GM08714 (cell line): ENCODE results near the gene RUNX3.

Source experiments
- H3K4me3 ChIP-seq: fragments of 200-500 bp; sonication (Bioruptor generic); 2 replicates; pipeline ENCODE4 v1.5.1; 2014; ENCODE audit warnings: mild to moderate bottlenecking, low read length, inconsistent platforms
- ZNF274 ChIP-seq: IDR thresholded peaks from 2 replicates; pipeline ENCODE4 v1.6.1; 2012; ENCODE audit warnings: mild to moderate bottlenecking, low read depth, low read length

Gene RUNX3

DNA sequence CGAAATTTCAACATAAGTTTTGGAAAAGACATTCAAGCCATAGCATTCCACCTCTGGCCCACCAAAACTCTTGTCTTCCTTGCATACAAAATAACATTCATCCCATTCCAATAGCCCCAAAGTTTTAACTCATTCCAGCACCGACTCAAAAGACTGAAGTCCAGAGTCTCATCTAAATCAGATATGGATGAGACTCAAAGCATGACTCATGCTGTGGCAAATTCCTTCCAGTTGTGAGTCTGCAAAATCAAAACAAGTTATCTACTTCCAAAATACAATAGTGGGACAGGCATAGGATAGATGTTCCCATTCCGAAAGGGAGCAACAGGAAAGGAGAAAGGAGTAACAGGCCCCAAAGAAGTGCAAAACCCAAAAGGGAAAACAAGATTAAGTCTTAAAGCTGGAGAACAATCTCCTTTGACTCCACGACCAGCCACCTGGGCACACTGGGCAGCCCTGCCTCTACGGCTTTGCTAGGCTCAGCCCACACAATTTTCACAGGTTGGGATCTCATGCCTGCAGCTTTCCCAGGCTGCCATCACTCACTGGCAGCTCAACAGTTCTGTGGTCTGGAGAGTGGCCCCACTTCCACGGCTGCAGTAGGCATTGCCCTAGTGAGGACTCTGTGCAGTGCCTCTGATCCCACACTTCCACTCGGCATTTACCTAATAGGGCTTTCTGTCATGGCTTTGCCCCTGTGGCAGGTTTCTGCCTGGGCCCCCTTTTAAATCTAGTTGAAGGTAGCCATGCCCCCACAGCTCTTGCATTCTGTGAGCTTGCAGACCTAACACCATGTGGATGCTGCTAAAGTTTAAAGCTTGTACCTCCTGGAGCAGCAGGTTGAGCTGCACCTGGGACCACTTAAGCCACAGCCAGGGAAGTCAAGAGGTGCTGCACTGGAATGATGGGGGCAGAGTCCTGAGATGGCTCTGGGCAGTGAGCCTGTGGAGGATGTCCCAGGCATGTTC, 51.0 kb downstream of the RUNX3 start:
- no peak for TF ChIP-seq ZNF274
- H3K4me3 ChIP-seq: no peak overlapping the region

DNA sequence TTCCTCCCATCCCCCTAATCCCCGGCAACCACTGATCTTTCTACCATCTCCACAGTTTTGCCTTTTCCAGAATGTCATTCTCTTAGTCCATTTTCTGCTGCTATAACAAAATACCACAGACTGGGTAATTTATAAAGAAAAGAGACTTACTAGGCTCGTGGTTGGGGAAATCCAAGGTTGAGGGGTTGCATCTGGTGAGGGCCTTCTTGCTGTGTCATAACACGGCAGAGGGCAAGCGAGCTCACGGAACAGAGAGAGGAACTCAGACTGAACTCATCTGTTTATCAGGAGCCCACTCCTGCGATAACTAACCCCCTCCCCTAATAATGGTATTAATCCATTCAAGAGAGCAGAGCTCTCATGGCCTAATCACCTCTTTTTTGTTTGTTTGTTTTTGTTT, 52.0 kb downstream of the RUNX3 start:
- no peak for TF ChIP-seq ZNF274
- no peak overlapping the region for H3K4me3 ChIP-seq

DNA sequence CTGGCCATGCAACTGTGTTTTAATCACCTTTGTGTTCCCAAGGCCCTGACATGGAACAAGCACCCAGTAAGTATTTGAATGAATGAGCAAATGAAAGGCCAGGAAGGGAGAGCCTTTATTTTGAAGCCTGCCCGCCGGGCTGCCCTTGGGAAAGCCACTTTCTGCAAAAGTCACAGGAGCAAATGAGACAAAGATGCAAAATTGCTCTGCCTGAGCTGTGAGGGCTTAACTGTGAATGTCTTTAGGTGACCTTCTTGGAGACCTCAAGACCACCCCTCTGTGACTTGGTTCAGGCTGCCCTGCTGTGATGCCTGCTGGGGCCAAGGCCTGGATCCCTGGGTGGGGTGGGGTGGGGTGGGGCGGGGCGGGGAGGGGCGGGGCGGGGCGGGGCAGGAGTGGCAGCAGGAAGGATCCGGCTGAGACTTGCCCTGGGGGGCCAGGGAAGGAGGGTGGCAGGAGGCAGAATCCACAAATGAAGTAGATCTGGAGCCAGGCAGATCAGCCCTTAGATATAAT, 54.0 kb downstream of the RUNX3 start:
- TF ChIP-seq ZNF274: no peak
- no peak overlapping the region for H3K4me3 ChIP-seq

DNA sequence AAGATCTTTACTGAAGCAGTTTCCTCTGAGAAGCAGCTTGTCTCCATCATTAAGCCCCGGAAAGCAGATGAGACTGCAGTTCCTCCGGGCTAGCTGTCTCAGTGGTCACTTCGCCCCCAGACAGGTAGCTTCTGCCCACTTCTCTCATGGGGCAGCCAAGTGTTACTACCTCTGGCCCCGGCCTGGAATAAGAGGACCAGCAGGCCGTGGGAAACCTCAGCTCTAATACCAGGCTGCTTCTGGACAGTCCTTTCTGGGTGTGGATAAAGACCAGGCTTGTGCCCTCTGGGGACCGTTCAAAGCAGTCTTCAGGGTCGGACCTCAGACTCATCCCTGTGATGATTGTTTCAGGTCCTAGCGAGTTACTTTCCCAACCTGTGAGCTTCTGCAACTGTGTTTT, 54.8 kb downstream of the RUNX3 start:
- H3K4me3 ChIP-seq: no peak overlapping the region
- TF ChIP-seq ZNF274: no peak

DNA sequence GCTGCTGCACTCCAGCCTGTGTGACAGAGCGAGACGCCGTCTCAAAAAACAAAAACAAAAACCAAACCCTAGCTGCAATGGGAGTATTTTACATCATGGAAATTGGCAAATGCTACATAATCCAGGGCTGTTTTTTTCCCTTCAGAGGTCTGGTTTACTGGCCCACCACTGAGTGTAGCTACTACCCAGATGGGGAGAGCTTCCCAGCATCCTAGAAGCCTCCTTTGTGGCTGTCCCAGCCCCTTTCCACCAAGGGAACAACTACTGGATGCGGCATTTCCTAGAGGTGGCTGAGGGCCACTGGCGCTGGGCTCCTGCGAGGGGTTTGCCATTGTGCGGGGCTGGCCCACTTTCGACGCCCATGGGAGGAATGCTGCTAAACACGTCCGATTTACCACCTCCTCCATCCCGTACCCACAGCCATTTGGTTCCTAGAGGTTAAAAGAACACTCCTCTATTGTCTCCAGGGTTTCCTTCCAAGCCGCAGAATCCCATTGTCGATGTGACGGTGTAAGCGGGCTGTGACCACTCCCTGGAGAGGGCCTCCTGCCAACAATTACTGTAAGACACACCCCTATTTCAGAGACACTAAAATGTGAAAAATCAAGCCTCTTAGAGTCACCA, 55.4 kb downstream of the RUNX3 start:
- TF ChIP-seq ZNF274: no peak
- no peak overlapping the region for H3K4me3 ChIP-seq

DNA sequence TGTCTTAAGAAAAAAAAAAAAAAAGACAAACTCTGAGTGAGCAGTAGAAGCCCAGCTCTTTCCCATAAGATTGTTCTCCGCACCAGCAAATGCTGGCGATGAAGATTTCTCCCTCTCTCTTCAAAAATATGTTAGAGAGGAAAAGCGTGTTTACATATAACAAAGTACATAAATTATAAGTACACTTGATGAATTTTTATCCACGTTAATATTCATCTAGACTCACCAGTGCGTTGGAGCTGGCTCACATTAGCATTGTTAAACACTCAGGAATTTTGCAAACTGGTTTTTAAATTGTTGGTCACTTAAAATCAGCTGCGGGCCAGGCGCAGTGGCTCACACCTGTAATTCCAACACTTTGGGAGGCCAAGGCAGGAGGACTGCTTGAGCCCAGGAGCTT, 56.0 kb downstream of the RUNX3 start:
- TF ChIP-seq ZNF274: no peak
- no peak overlapping the region for H3K4me3 ChIP-seq

DNA sequence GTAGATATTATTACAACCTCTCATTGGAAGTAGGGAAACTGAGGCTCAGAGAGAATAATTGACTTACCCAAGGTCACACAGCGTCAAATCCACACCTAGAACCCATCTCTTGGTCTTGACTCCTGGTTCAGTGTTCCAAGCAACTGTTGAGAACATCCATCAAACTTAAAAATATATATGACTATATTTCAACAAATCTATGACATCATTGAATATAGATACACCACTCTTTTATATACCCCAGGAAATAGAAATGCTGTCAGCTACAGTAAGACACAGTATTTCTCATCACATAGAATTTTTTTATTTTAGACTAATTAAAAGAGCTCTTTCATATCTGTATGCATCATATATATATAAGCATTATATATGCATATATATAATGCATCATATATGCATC, 56.9 kb downstream of the RUNX3 start:
- no peak for TF ChIP-seq ZNF274
- H3K4me3 ChIP-seq: no peak overlapping the region

DNA sequence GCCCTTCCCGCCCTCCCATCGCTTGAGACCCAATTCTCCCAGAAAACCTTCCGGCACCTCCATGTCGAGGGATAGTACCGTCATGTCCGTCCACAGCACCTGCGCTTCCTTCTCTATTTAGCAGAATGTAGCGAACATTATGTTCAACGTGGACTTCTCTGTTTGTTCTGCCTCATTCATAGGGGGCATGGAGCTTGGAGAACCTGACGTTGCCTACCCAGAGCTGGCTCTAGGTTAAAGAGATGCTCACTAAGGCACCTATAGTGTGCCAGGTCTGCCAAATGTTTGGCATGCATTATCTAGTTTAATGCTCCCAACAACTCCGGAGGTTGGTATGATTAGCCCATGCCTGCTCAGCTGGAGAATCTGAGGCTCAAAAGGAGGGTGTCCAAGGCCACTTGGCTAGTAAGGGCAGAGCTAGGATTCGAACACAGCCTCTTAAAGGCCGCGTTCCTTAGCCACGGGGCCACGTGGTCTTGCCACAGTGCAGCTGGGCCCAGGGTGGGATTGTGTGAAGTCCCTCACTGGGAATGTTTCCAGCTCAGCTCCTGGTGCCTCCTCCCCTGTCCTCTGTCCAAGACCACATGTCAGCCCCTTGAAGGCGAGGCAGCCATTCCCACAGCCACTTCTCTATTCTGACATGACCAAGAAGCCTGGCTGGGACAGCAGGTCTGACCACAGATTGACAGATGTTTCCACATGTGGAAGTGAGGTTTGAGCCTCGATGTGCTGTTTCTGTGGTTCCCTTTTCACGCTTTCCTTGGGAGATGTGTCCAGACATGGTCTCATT, 57.8 kb downstream of the RUNX3 start:
- no peak overlapping the region for H3K4me3 ChIP-seq
- TF ChIP-seq ZNF274: no peak

DNA sequence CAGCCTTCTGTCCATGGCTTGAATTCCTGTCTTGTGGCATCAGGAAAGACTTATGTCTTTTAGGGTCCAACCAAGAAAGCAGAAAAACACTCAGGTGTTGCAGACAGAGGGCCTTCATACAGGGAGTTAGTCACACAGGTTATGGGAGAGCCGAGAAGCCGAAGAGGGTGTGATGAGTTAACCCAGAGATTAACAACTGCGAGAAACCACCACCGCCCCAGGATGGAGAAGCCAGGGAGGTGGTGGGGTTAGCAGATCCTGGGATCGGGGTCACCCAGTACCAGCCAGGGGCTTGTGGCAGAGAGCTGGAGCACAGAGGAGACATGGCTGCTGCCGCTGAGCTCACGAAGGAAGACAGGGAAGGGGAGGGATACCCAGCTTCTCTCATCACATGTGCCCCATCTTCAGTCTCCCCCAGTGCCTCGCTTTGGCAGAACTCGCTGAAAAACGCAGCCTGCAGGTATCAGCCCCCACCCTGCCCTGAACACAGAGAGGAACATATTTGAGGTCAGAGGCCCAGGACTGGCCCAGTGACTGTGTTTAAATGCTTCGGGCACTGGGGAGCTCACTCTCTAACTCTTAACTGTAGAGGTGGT, 58.7 kb downstream of the RUNX3 start:
- TF ChIP-seq ZNF274: no peak
- no peak overlapping the region for H3K4me3 ChIP-seq

DNA sequence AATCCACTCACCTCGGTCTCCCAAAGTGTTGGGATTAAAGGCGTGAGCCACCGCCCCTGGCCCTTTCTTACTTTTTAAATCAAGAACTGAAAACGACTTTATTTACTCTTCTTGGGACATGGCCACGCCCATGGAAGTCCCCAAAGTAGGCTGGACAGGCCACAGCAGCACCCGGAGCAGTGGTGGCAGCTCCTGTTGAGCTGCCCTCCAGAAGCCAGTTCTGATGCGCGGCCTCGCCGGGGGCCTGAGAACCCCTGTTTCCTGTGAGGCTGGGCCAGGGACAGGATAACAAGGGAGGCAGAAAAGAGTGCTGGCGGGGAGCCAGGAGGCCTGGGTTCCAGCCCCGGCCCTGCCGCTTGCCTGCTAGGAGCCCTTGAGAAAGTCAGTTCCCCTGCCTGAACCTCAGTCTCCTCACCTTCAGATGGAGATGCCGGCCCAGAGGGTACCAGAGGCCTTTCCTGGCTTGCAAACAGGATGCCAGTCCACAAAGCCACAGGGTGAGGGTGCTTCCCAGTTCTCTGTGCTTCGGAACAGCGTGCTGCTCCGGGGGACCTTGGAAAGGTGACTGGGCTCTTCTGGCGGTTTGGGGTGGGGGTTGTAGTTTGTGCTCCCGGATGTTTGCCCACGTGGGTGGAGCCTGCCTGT, 59.4 kb downstream of the RUNX3 start:
- TF ChIP-seq ZNF274: no peak
- no peak overlapping the region for H3K4me3 ChIP-seq

DNA sequence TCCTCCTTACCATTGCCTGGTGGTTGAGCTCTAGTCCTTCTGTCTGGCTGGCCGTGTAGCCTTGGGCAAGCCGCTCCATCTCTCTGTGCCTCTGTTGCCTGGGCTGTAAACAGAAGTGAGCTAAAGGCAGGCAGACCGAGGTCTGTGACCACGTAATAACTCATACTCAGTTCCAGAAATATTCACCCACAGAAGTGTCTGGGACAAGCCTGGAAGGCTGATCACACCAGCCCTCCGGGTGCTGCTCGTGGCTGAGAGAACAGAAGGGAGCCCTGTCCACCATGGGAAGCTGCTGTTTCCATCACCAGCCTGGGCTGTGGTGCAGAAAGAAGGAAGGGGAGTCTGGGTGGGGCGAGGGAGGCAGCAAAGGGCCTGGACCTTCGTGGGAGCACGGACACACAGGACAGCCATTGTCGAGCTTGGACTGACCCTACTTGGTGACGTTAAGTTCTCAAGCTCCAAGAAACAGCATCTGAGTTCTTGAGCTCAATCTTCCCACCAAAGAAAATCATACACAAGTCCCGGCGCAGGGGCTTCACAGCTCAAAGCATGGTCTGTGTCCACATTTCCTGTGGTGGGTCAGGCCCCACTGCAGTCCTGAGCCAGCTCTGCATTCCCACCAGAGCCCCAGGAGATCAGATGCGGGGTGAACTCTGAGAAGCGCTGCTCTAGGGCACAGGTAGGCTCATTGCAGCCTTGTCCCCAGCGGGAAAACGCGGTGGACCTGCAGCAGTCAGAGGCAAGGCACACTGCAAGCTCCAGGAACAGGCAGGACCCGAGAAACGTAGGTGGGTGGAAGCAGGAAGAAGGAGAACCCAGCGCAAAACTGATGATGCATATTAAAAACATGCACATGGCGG, 61.8 kb downstream of the RUNX3 start:
- no peak for TF ChIP-seq ZNF274
- no peak overlapping the region for H3K4me3 ChIP-seq

DNA sequence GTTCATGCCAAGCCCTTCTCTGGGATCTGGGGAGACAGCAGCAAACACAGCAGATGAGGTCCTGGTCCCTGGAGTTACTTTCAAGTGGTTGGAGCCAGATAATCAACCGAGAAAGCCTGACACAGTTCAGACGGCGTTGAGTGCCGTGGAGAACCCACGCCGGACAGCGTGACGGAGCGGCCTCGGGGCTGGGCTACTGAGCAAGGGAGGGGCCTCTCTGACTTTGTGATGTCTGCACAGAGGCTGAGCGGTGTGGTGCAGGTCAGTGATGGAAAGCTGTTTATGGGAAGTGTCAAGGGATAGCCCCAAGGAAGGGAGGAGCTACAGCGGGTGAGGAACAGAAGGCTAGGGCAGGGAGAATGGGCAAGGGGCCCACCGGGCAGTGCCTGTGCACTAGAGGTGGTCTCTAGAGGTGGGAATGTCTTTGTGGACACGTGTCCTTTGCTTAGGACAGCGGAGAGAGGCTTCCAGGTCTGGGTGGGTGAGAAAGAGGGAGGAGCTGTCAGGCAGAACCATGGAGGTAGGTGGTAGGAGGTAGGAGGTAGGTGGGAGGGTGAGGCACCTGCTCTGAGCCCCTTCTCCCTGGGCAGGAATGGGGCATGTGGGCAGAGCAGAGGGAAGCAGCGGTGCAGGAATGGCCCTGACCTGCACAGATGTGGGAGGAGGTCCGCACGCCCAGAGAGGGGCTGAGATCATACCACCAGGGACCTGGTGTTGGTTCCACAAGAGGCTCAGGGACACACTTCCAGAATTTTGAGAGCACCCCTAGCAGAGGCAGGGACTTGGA, 62.8 kb downstream of the RUNX3 start:
- TF ChIP-seq ZNF274: no peak

More for the DNA sequence above, 62.8 kb downstream of the RUNX3 start:
- no peak overlapping the region for H3K4me3 ChIP-seq
